Neural progenitor cell (in vitro differentiated cells): Measurements from ENCODE around the gene PAK6. TPM values are rescaled to one million over a fixed set of nuclear protein-coding genes. Genes with fewer than 3 reads are reported as not detected.

Experiments used
- DNase-seq: peaks from one replicate; pipeline ENCODE4 v3.0.0-alpha.2; 2016; ENCODE audit warnings: low spot score
- H2AFZ ChIP-seq: fragments of 200-600 bp; sonication (generic); replicated peaks from 2 replicates; pipeline ENCODE4 v1.6.1; 2016; ENCODE audit warnings: antibody characterized with exemption
- H3F3A ChIP-seq: fragments of 200-600 bp; sonication (generic); 2 replicates; pipeline ENCODE4 v1.6.1; 2016; ENCODE audit warnings: antibody characterized with exemption, low read depth
- H3K27ac ChIP-seq: fragments of 200-600 bp; sonication (generic); 2 replicates; pipeline ENCODE4 v1.5.1; 2016; ENCODE audit warnings: mild to moderate bottlenecking
- H3K27me3 ChIP-seq: fragments of 200-600 bp; sonication (generic); 2 replicates; pipeline ENCODE4 v1.6.1; 2016; ENCODE audit warnings: mild to moderate bottlenecking, moderate library complexity
- H3K36me3 ChIP-seq: fragments of 200-600 bp; sonication (generic); 2 replicates; pipeline ENCODE4 v1.5.1; 2016
- H3K4me1 ChIP-seq: fragments of 200-600 bp; sonication (generic); 2 replicates; pipeline ENCODE4 v1.6.1; 2016; ENCODE audit warnings: mixed run types
- H3K4me2 ChIP-seq: fragments of 200-600 bp; sonication (generic); 2 replicates; pipeline ENCODE4 v1.6.1; 2016
- H3K4me3 ChIP-seq: fragments of 200-600 bp; sonication (generic); 2 replicates; pipeline ENCODE4 v1.5.1; 2016
- H3K79me2 ChIP-seq: fragments of 200-600 bp; sonication (generic); 2 replicates; pipeline ENCODE4 v1.6.1; 2016; ENCODE audit warnings: low read depth
- H3K9ac ChIP-seq: fragments of 200-600 bp; sonication (generic); 2 replicates; pipeline ENCODE4 v1.6.1; 2016
- H3K9me3 ChIP-seq: fragments of 200-600 bp; sonication (generic); 2 replicates; pipeline ENCODE4 v1.5.1; 2016; ENCODE audit warnings: low read depth
- H4K20me1 ChIP-seq: fragments of 200-600 bp; sonication (generic); 2 replicates; pipeline ENCODE4 v1.6.1; 2016; ENCODE audit warnings: low read depth
- H3K27ac Mint-ChIP-seq: 3 replicates; pipeline ENCODE4 v1.8.0; 2021; ENCODE audit warnings: mixed read lengths
- H3K27me3 Mint-ChIP-seq: 2 replicates; pipeline ENCODE4 v1.8.0; 2022; ENCODE audit warnings: low read depth, mild to moderate bottlenecking, inconsistent platforms, moderate library complexity, mixed read lengths; ENCODE audit not compliant: insufficient read depth
- H3K36me3 Mint-ChIP-seq: 3 replicates; pipeline ENCODE4 v1.8.0; 2021; ENCODE audit warnings: mixed read lengths
- H3K4me1 Mint-ChIP-seq: 3 replicates; pipeline ENCODE4 v1.8.0; 2021; ENCODE audit warnings: mixed read lengths
- H3K4me3 Mint-ChIP-seq: 3 replicates; pipeline ENCODE4 v1.8.0; 2021; ENCODE audit warnings: mild to moderate bottlenecking, moderate library complexity, mixed read lengths
- H3K9me3 Mint-ChIP-seq: 3 replicates; pipeline ENCODE4 v1.8.0; 2020; ENCODE audit warnings: mixed read lengths
- CTCF ChIP-seq: fragments of 200-600 bp; sonication (generic); IDR thresholded peaks from 2 replicates; pipeline ENCODE4 v1.5.1; 2017; ENCODE audit warnings: antibody characterized with exemption, mild to moderate bottlenecking
- EZH2 ChIP-seq: fragments of 200-600 bp; sonication (generic); IDR thresholded peaks from 2 replicates; pipeline ENCODE4 v1.6.1; 2017; ENCODE audit warnings: antibody characterized with exemption, mild to moderate bottlenecking, moderate library complexity
- EZH2phosphoT487 ChIP-seq: fragments of 200-600 bp; sonication (generic); IDR thresholded peaks from 2 replicates; pipeline ENCODE4 v1.6.1; 2017; ENCODE audit warnings: antibody characterized with exemption
- total RNA-seq: library from RNA; depleted of rRNA; stranded (reverse); fragments of >200 nt; gene quantifications from 2 replicates; pipeline ENCODE4 v1.2.3, GENCODE V29; 2015; ENCODE audit warnings: low replicate concordance

PAK6 gene
- total RNA-seq, 1 donor from 2014 or later, result not detected

GRCh38 chr15:40282147-40282868, 43.4 kb downstream of the PAK6 start:
- no peaks in the 10 kb centered on the region for H3K9me3 ChIP-seq
- Mint-ChIP-seq H3K4me3 (peak overlapping the region; percentile 78), H3K36me3 (no peaks in the 10 kb centered on the region), H3K4me1 (peaks cover 58% of the 10 kb centered on the region), H3K27me3 (peaks cover 42% of the 10 kb centered on the region), H3K27ac (no peak overlapping the region), H3K9me3 (no peaks in the 10 kb centered on the region)
- H3K27ac ChIP-seq, result no peak overlapping the region
- H3K4me2 ChIP-seq, result peak overlapping the region; percentile 81
- no peak overlapping the region for H3K9ac ChIP-seq
- H3K36me3 ChIP-seq, result no peaks in the 10 kb centered on the region
- peak overlapping the region; percentile 83 for H2AFZ ChIP-seq
- H3K79me2 ChIP-seq, result no peaks in the 10 kb centered on the region
- H4K20me1 ChIP-seq, result peaks cover 28% of the 10 kb centered on the region
- H3K27me3 ChIP-seq, result peaks cover 100% of the 10 kb centered on the region
- TF ChIP-seq CTCF (peak; percentile 40), EZH2phosphoT487 (no peak)
- H3K4me3 ChIP-seq, result peak overlapping the region; percentile 45
- peaks cover 25% of the 10 kb centered on the region for H3F3A ChIP-seq
- peaks cover 34% of the 10 kb centered on the region for H3K4me1 ChIP-seq
- peak; percentile 84 for DNase-seq

GRCh38 chr15:40282869-40283614, 44.2 kb downstream of the PAK6 start, which contains the start of gene ANKRD63:
ANKRD63 (minus strand) TSS chr15:40283064; CDS start chr15:40282586, 478 bp downstream.
- Histone ChIP-seq H3K27ac (no peak within 1 kb of the TSS), H3K27me3 (peaks cover 100% of the 10 kb centered on the region), H3K4me2 (peak within 1 kb of the TSS; percentile 81), H2AFZ (peak within 1 kb of the TSS; percentile 83), H4K20me1 (peaks cover 28% of the 10 kb centered on the region), H3K9ac (no peak within 1 kb of the TSS), H3K36me3 (no peaks in the 10 kb centered on the region), H3F3A (peaks cover 25% of the 10 kb centered on the region), H3K9me3 (no peaks in the 10 kb centered on the region), H3K4me1 (peaks cover 34% of the 10 kb centered on the region), H3K4me3 (peak within 1 kb of the TSS; percentile 45), H3K79me2 (no peaks in the 10 kb centered on the region)
- peak; percentile 99 for TF ChIP-seq EZH2phosphoT487
- TF ChIP-seq CTCF, result no peak
- TF ChIP-seq EZH2, result peak; percentile 99
- Mint-ChIP-seq H3K27me3 (peaks cover 41% of the 10 kb centered on the region), H3K4me1 (peaks cover 58% of the 10 kb centered on the region), H3K4me3 (peak within 1 kb of the TSS; percentile 78), H3K27ac (no peak within 1 kb of the TSS), H3K36me3 (no peaks in the 10 kb centered on the region), H3K9me3 (no peaks in the 10 kb centered on the region)
- DNase-seq, result peak; percentile 61

GRCh38 chr15:40283615-40284300, 44.9 kb downstream of the PAK6 start:
- Histone ChIP-seq H3K4me1 (peaks cover 34% of the 10 kb centered on the region), H3K79me2 (no peaks in the 10 kb centered on the region), H3K4me2 (peak overlapping the region; percentile 81), H2AFZ (no peak overlapping the region), H3K9me3 (no peaks in the 10 kb centered on the region), H3K36me3 (no peaks in the 10 kb centered on the region), H3F3A (peaks cover 25% of the 10 kb centered on the region), H3K9ac (no peak overlapping the region), H4K20me1 (peaks cover 28% of the 10 kb centered on the region), H3K27me3 (peaks cover 100% of the 10 kb centered on the region), H3K27ac (no peak overlapping the region), H3K4me3 (no peak overlapping the region)
- Mint-ChIP-seq H3K27ac (no peak overlapping the region), H3K4me3 (peak overlapping the region; percentile 66), H3K4me1 (peaks cover 51% of the 10 kb centered on the region), H3K36me3 (no peaks in the 10 kb centered on the region), H3K27me3 (peaks cover 41% of the 10 kb centered on the region), H3K9me3 (no peaks in the 10 kb centered on the region)
- TF ChIP-seq EZH2 (peak; percentile 57), CTCF (no peak), EZH2phosphoT487 (peak; percentile 66)
- peak; percentile 53 for DNase-seq
